Heart left ventricle (tissue), 16 donors: Measurements from ENCODE around the gene KCNJ12. TPM values are rescaled to one million over a fixed set of nuclear protein-coding genes. Genes with fewer than 3 reads are reported as not detected.
"Not testable (repeated sequence)": the region's sequence is repeated elsewhere in the genome, so short reads cannot be mapped to it uniquely, and the experiment has no call there.

ENCODE experiments used
- ATAC-seq, 4 donors: fragments of 200-7000 bp; cut with Tn5 transposase; one replicate each; pipeline ENCODE4 v1.9.1; 2020 to 2022; ENCODE audit warnings: moderate library complexity in 4 of 4, mild to moderate bottlenecking in 3 of 4, moderate number of reproducible peaks in 1 of 4
- DNase-seq, 5 donors: peaks; one replicate each; pipeline ENCODE4 v3.0.0-alpha.2; 2020
- H3K27ac ChIP-seq, 12 donors: fragments of 200-600 bp; sonication (generic) in 4 of 12; one replicate each; pipeline versions ENCODE4 v1.5.0 to v1.8.0; 2016 to 2022; ENCODE audit warnings: mild to moderate bottlenecking in 2 of 12
- H3K27me3 ChIP-seq, 9 donors: fragments of 200-600 bp; sonication (generic) in 2 of 9; one replicate each; pipeline versions ENCODE4 v1.5.1 to v1.8.0; 2016 to 2022; ENCODE audit warnings: mild to moderate bottlenecking in 3 of 9
- H3K36me3 ChIP-seq, 9 donors: fragments of 200-600 bp; sonication (generic) in 2 of 9; one replicate each; pipeline versions ENCODE4 v1.5.0 to v1.8.0; 2018 to 2022; ENCODE audit warnings: mild to moderate bottlenecking in 2 of 9
- H3K4me1 ChIP-seq, 12 donors: fragments of 200-600 bp; sonication (generic) in 4 of 12; one replicate each; pipeline versions ENCODE4 v1.5.0 to v1.8.0; 2016 to 2022; ENCODE audit warnings: mild to moderate bottlenecking in 3 of 12
- H3K4me3 ChIP-seq, 12 donors: fragments of 200-600 bp; sonication (generic) in 4 of 12; one replicate each; pipeline versions ENCODE4 v1.5.0 to v1.8.0; 2017 to 2022; ENCODE audit warnings: mild to moderate bottlenecking in 9 of 12, moderate library complexity in 4 of 12
- H3K9me3 ChIP-seq, 12 donors: fragments of 200-600 bp; sonication (generic) in 4 of 12; one replicate each; pipeline versions ENCODE4 v1.5.0 to v1.8.0; 2016 to 2022; ENCODE audit warnings: mild to moderate bottlenecking in 1 of 12
- POLR2A ChIP-seq, 2 donors: fragments of 450-650 bp; IDR thresholded peaks; one replicate each; pipeline ENCODE4 v1.6.1; 2017; ENCODE audit warnings: antibody characterized with exemption in 2 of 2, mild to moderate bottlenecking in 2 of 2, moderate library complexity in 2 of 2
- WGBS, 4 donors: extraction: QIAGEN DNeasy Blood & Tissue Kit in 2 of 4; methylation state at CpG; one replicate each; pipeline versions ENCODE4 v1.1.5 to v1.1.7; 2013 to 2018; 5-methylcytosine and 5-hydroxymethylcytosine counted together
- intact Hi-C, 10 donors: fragments of 100-400 bp; cut with DNase I; formaldehyde crosslinking; loops; one replicate each; pipeline versions ENCODE4 v1.11.1 to v1.14.2; 2022
- polyA plus RNA-seq, 2 donors: library from polyadenylated mRNA; stranded (reverse); fragments of 200-250 nt; gene quantifications; one replicate each; pipeline ENCODE4 v1.2.3, GENCODE V29; 2013
- total RNA-seq, 9 donors: library from RNA; depleted of rRNA in 2 of 9; stranded (reverse); fragments of >200 nt in 2 of 9; fragmentation: NEBNext Ultra II Directional in 3 of 9; extraction: Animal tissue kit (Norgen Biotek cat#: 25700) in 3 of 9; gene quantifications; one replicate each; pipeline versions ENCODE4 v1.1.0 to v1.2.4, GENCODE V29; 2016 to 2023
- TF ChIP-seq, protein P1 (sequence below), 12 donors: fragments of 200-600 bp; sonication (generic) in 4 of 12; IDR thresholded peaks; one replicate each; pipeline versions ENCODE4 v1.5.0 to v1.8.0; 2018 to 2022; ENCODE audit warnings: antibody characterized with exemption in 12 of 12, mild to moderate bottlenecking in 5 of 12
- donor health status: ischemic (EF 13 %, LVEDD 7.1; RV severe dilation, severe dysfunction).
- donor health status: healthy with polysubstance abuse.
- donor health status: DM: no; HTN: yes; CAD: no.
- donor health status: DM: no; HTN: no; CAD: no.
- donor health status: ischemic (EF 25% LVEDD 6.9; RV normal size, moderate dysfunction).
- donor health status: ischemic (EF 25% LVEDD 5.7; RV mildly dilated, moderate dysfunction).
- donor health status: healthy.
- donor health status: DM: yes; HTN: yes; CAD: no.
- donor health status: ischemic (EF 35%, LVEDD 5.7; RV mildly dilated, moderate dysfunction).
- donor health status: nonischemic (EF 11% LVEDD 7.7; RV severe dilation, severe dysfunction).
- donor health status: DM: yes; HTN: yes; CAD: no.
- donor health status: PGD.
- donor health status: ischemic (EF 29% LVEDD 5.4; RV normal size, mild dysfunction).
- donor health status: nonischemic (EF 23%, LVEDD 6.1; RV moderate dilation, normal function).

The KCNJ12 gene
- total and polyA plus RNA-seq, 11 donors, result 6.6 to 24.2 (median 9.0) TPM

DNA sequence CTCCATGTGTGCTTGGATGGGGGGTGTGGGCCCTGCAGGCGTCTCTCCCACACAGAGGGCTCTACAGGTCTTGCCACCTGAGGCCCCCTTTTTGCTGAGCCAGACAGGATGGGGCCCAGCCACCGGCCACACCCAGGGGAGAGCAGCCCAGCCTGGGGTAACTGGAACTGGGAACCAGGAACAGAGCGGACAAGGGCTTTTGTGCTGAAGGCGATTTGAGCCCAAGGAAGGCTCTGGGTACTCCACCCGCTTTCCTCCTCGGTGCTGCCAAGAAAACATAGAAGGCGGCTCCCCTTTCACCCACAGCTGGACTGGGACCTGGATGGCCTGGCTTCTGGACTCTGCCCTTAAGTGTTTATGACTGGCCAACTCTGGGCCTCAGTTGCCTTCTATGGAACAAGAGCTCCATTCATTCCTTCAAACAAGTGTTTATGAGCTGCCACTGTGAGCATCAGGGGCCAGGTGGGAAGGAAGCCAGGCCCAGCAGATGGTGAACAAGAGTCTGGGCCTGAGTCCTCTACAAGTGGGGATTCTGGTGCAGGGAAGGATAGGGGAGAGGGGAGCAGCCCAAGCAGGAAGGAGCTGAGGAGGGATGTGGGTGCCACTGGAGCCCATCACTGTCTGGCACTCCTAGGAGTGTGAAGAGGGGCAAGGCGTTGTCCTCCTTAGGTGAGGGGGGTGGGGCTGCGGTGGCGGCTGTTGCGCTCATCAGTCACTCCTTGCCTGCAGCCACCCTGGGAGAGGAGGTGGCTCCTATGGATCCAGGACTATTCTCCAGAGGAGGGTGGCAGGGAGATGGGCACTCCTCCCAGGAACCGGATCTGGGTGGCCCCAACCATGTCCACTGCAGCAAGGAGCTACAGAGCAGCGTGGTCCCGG is 46.4 kb downstream of the KCNJ12 start:
- H3K4me3 ChIP-seq, H3K36me3 ChIP-seq, H3K9me3 ChIP-seq, DNase-seq, H3K27me3 ChIP-seq, H3K27ac ChIP-seq: not testable (repeated sequence)
- H3K4me1 ChIP-seq, result peaks cover 0 to 26% (median 2%) of the 10 kb centered on the region in 12 donors
- intact Hi-C loops, result loop anchor here in 1 of 10 donors (5.0 kb wide), 1 partner anchor 285 kb away; no protein-coding TSS in a partner anchor
- ATAC-seq, result peak in 3 of 4 donors; percentile 7 to 30 (median 9)
- WGBS, 4 donors, result 66 to 88% (median 78%) methylated on average over 9 to 11 of the region's 14 CpGs

DNA sequence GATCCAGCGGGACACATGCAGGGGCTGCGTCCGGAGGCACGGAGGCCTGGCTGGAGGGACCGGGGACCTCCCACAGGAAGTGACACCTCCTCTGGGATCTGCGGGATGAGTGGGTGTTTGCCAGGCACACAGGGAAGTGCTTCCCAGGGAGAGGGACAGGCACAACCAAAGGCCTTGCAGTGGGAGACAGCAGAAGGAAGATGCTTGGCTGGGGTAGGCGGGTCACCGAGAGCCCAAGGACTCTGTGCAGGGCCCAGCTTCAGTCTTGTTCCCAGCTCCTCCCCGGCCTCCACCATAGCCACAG is 47.0 kb downstream of the KCNJ12 start:
- intact Hi-C loops, result loop anchor here in 1 of 10 donors (5.0 kb wide), 1 partner anchor 284 kb away; no protein-coding TSS in a partner anchor
- not testable (repeated sequence) for H3K27me3 ChIP-seq, DNase-seq, H3K27ac ChIP-seq, H3K36me3 ChIP-seq, H3K9me3 ChIP-seq, H3K4me3 ChIP-seq
- peak in 2 of 4 donors; percentile 8 to 19 for ATAC-seq
- H3K4me1 ChIP-seq, result peaks cover 0 to 26% (median 2%) of the 10 kb centered on the region in 12 donors
- 45 to 69% (median 58%) methylated on average over 6 to 9 of the region's 9 CpGs for WGBS, 4 donors

DNA sequence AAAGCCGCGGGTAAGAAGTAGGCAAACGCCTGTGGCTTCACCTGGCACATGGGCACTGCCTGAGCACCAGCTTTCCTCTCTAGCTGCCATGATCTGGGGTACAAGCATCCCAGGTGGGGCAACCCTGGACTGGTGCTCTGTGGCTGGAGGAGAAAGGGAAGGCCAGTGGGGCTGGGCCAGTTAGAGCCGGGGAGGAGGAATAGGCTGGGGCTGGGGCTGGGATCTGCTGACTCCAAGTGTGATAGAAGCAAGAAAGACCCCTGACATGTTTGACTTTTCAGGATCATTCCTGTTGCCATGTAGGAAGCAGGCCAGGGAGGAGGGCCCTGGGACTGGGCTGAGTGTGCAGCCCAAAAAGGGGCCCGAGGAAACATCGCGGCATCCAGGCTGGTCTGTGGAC is 48.5 kb downstream of the KCNJ12 start:
- not testable (repeated sequence) for DNase-seq, H3K9me3 ChIP-seq, H3K4me3 ChIP-seq, H3K27ac ChIP-seq, H3K27me3 ChIP-seq, ATAC-seq, H3K36me3 ChIP-seq
- H3K4me1 ChIP-seq, result peaks cover 0 to 22% (median 1%) of the 10 kb centered on the region in 12 donors
- intact Hi-C loops, result loop anchor here in 1 of 10 donors (5.0 kb wide), 1 partner anchor 283 kb away; no protein-coding TSS in a partner anchor
- WGBS, 4 donors, result 90 to 94% (median 91%) methylated on average over 6 to 7 of the region's 7 CpGs

DNA sequence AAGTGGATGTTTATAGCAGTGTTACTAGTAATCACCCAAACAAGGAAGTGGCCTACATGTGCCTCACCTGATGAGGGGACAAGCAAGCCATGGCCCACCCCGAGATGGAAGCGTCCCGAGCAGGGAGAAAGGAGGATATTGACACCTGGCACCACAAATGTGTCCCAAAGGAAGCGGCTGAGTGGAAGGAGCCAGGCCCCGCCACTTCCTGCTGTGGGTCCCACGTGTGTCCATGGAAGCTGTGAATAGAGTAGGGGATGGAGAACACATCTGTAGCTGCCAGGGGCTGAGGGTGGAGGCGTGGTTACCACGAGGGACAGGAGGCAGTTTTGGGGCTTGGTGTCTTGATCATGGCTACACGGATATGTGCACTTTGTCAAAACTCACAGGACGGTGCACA is 49.2 kb downstream of the KCNJ12 start:
- WGBS, 4 donors, result 70 to 77% (median 73%) methylated on average over 10 of the region's 10 CpGs
- no peak for ATAC-seq
- H3K27ac ChIP-seq, result no peak overlapping the region
- H3K36me3 ChIP-seq, result no peaks in the 10 kb centered on the region
- H3K4me1 ChIP-seq, result peaks cover 0 to 19% (median 0%) of the 10 kb centered on the region in 12 donors
- no peak for DNase-seq
- intact Hi-C loops, result no loop called here
- no peak overlapping the region for H3K4me3 ChIP-seq
- no peaks in the 10 kb centered on the region for H3K27me3 ChIP-seq
- H3K9me3 ChIP-seq, result no peaks in the 10 kb centered on the region
- TF ChIP-seq POLR2A (IDR thresholded peaks at IDR 0.05), result no peak
- TF ChIP-seq, protein P1, sequence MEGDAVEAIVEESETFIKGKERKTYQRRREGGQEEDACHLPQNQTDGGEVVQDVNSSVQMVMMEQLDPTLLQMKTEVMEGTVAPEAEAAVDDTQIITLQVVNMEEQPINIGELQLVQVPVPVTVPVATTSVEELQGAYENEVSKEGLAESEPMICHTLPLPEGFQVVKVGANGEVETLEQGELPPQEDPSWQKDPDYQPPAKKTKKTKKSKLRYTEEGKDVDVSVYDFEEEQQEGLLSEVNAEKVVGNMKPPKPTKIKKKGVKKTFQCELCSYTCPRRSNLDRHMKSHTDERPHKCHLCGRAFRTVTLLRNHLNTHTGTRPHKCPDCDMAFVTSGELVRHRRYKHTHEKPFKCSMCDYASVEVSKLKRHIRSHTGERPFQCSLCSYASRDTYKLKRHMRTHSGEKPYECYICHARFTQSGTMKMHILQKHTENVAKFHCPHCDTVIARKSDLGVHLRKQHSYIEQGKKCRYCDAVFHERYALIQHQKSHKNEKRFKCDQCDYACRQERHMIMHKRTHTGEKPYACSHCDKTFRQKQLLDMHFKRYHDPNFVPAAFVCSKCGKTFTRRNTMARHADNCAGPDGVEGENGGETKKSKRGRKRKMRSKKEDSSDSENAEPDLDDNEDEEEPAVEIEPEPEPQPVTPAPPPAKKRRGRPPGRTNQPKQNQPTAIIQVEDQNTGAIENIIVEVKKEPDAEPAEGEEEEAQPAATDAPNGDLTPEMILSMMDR (IDR thresholded peaks at IDR 0.05), result no peak

DNA sequence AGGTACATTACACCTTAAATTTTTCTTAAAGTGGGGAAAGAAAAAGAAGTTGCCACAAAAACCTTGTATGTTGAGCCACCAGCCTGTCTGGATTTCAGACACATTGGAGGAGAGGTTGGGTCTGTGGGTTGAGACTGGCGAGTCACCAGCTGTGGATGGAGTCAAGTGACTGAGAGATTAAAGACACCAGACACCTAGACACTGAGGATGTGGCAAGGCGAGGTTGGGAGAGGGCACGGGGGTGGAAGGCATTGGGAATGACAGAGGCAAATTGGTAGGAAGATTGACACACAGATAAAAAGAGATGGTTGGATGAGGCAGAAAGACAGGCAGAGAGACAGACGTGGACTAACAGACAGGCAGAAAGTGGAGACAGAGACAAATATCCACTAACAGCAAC is 49.6 kb downstream of the KCNJ12 start:
- peaks cover 0 to 19% (median 0%) of the 10 kb centered on the region in 12 donors for H3K4me1 ChIP-seq
- H3K27me3 ChIP-seq, result no peaks in the 10 kb centered on the region
- no peak for DNase-seq
- TF ChIP-seq POLR2A (IDR thresholded peaks at IDR 0.05), result no peak
- TF ChIP-seq, protein P1 (IDR thresholded peaks at IDR 0.05), result no peak
- H3K36me3 ChIP-seq, result no peaks in the 10 kb centered on the region
- no peaks in the 10 kb centered on the region for H3K9me3 ChIP-seq
- H3K4me3 ChIP-seq, result no peak overlapping the region
- no peak for ATAC-seq
- intact Hi-C loops, result no loop called here
- WGBS, 4 donors, result 50 to 75% (median 62%) methylated on average over 4 of the region's 4 CpGs
- no peak overlapping the region for H3K27ac ChIP-seq

DNA sequence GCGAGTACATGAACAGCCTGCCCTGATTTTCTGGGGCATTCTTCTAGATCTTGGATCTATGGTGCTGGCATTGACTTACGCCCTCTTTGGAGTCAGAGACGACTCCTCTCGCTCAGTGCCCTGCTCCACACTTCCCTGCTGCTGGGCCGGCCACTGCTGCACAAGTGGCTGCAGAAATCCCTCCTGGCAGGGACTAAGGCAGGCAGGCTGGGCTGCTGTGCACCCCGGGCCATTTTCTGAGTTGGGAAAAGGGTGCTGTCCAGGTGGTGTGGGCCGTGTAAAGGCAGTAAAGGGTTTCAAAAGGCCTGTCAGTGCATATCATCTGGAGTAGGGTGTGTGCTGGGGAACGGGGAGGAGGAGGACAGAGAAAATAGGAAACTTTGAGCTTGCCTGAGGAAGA is 50.1 kb downstream of the KCNJ12 start:
- H3K36me3 ChIP-seq, H3K27me3 ChIP-seq, H3K4me3 ChIP-seq, H3K27ac ChIP-seq, H3K9me3 ChIP-seq, DNase-seq, ATAC-seq, intact Hi-C loops: not testable (repeated sequence)
- H3K4me1 ChIP-seq, result peaks cover 0 to 19% (median 0%) of the 10 kb centered on the region in 12 donors
- WGBS, 4 donors, result 71 to 82% (median 78%) methylated on average over 5 to 8 of the region's 8 CpGs

DNA sequence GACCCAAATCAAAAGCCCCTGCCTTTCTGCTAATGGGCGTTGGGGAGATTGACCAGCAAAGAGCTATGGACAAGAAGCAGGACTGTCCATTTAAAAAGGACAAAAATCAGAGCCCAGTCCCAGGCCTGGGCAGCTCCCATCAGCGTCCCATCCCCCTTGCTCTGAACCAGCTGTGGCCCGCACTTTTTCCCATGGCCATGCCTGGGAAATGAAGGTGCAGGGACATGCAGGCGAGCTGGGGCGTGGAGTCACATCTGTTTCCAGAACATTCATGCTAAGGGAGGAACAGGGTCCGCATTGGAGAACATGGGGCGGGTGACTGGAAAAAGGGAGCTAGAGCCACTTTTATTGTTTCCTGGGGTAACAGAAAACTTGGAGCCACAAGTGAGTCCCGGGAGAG is 50.7 kb downstream of the KCNJ12 start:
- peak in 1 of 5 donors; percentile 42 for DNase-seq
- intact Hi-C loops, H3K27me3 ChIP-seq, H3K36me3 ChIP-seq, H3K4me3 ChIP-seq, H3K9me3 ChIP-seq, H3K27ac ChIP-seq, ATAC-seq: not testable (repeated sequence)
- WGBS, 4 donors, result 86 to 94% (median 89%) methylated on average over 7 to 8 of the region's 8 CpGs
- H3K4me1 ChIP-seq, result peaks cover 0 to 14% (median 0%) of the 10 kb centered on the region in 12 donors

DNA sequence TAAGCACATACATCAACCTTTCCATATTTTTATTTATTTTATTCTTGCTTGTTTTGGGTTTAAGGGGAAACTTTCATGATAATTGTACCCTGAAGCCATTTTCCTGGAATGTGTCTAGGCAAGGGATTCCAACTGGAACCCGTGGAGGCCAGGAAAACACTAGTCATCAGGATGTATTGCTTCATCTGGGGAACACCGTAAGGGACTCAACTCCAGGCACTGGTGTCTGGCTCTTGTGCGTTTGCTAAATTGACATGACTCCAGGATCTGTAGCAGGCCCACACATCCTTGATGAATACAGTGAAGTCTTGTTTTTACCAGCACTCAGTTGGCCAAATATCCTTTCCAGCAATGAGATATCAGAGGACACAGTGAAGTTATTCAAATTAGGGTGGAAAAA is 51.6 kb downstream of the KCNJ12 start:
- H3K27me3 ChIP-seq, H3K27ac ChIP-seq, H3K4me3 ChIP-seq, H3K9me3 ChIP-seq, H3K4me1 ChIP-seq, H3K36me3 ChIP-seq, intact Hi-C loops, DNase-seq: not testable (repeated sequence)
- peak in 1 of 4 donors; percentile 51 for ATAC-seq
- WGBS, 4 donors, result 42 to 80% methylated on average over 1 of the region's 3 CpGs; no CpG with 5 or more reads in 2 of the 4 donors
